IPS DF 6.9 (cell line): ENCODE data around the gene PSG11.
"Not testable (repeated sequence)": the region's sequence is repeated elsewhere in the genome, so short reads cannot be mapped to it uniquely, and the experiment has no call there.

Source experiments
- DNase-seq: peaks from one replicate; pipeline ENCODE4 v3.0.0-alpha.2; 2013; ENCODE audit warnings: low read depth, low spot score
- H3K27ac ChIP-seq: one replicate; pipeline ENCODE4 v1.5.1; 2013; ENCODE audit warnings: low read length, control low read depth
- H3K27me3 ChIP-seq: 2 replicates; pipeline ENCODE4 v1.6.1; 2013; ENCODE audit warnings: mild to moderate bottlenecking, low read length; ENCODE audit not compliant: control insufficient read depth, insufficient read depth
- H3K36me3 ChIP-seq: 2 replicates; pipeline ENCODE4 v1.6.1; 2013; ENCODE audit warnings: low read length; ENCODE audit not compliant: control insufficient read depth, insufficient read depth
- H3K4me1 ChIP-seq: 2 replicates; pipeline ENCODE4 v1.6.1; 2013; ENCODE audit warnings: low read length; ENCODE audit not compliant: control insufficient read depth, insufficient read depth
- H3K4me3 ChIP-seq: 2 replicates; pipeline ENCODE4 v1.5.1; 2013; ENCODE audit warnings: mild to moderate bottlenecking, low read length
- H3K9me3 ChIP-seq: 2 replicates; pipeline ENCODE4 v1.6.1; 2013; ENCODE audit warnings: low read length, inconsistent platforms; ENCODE audit not compliant: control insufficient read depth, insufficient read depth
- WGBS: extraction: QIAGEN DNeasy Blood & Tissue Kit; methylation state at CpG from one replicate; pipeline ENCODE4 v1.1.7; 2013; ENCODE audit warnings: mixed read lengths, missing lambda C conversion rate; ENCODE audit not compliant: insufficient read length, insufficient coverage; 5-methylcytosine and 5-hydroxymethylcytosine counted together

The PSG11 gene

DNA sequence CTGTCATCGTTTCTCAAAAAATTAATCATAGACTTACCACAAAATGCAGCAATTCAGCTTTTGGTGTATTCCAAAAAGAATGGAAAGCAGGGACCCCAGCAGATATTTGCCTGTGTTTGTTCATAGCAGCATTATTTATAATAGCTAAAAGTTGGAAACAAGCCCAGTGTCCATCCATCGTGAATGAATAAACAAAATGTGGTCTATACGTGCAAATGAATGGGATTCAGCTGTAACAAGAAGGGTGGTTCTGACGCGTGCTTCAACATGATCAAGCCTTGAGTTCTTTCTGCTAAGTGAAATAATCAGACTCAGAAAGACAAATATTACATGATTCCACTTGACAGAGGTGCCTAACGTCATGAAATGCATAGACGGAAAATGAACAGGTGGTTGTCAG, 36.4 kb downstream of the PSG11 start:
- Histone ChIP-seq H3K4me1 (no peaks in the 10 kb centered on the region), H3K4me3 (no peak overlapping the region), H3K27ac (no peak overlapping the region), H3K27me3 (no peaks in the 10 kb centered on the region), H3K9me3 (peaks cover 3% of the 10 kb centered on the region), H3K36me3 (no peaks in the 10 kb centered on the region)
- no CpG with 5 or more reads among the region's 7 CpGs for WGBS
- no peak for DNase-seq

DNA sequence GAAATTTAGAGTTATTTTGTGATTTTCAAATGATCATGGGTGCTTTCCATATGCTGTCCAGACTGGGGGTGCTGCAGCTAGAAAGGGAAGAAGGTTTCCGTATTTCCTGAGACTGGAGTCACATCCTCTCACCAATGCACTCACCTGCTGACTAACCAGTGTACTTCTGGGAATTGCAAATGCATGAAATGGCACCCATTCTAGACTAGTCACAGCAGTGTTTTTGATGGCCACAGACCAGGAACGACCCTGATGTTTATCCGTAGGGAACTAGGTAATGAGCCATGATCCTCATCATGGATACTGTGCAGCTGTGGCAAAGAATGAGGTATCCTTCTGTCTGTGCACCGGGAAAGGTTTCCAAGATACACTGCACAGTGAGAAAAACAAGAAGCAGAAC, 37.1 kb downstream of the PSG11 start:
- not testable (repeated sequence) for DNase-seq, H3K27ac ChIP-seq, H3K4me3 ChIP-seq, H3K9me3 ChIP-seq, H3K36me3 ChIP-seq, H3K27me3 ChIP-seq, H3K4me1 ChIP-seq
- no CpG with 5 or more reads among the region's 4 CpGs for WGBS

GRCh38 chr19:42988206-42988605, 38.1 kb downstream of the PSG11 start:
- not testable (repeated sequence) for DNase-seq, H3K4me3 ChIP-seq, H3K36me3 ChIP-seq, H3K27ac ChIP-seq, H3K27me3 ChIP-seq, H3K4me1 ChIP-seq, H3K9me3 ChIP-seq
- no CpG with 5 or more reads among the region's 1 CpG for WGBS

GRCh38 chr19:42985588-42985987, 40.7 kb downstream of the PSG11 start:
- no peak overlapping the region for H3K4me3 ChIP-seq
- H3K9me3 ChIP-seq = no peaks in the 10 kb centered on the region
- no peaks in the 10 kb centered on the region for H3K36me3 ChIP-seq
- DNase-seq = no peak
- no peak overlapping the region for H3K27ac ChIP-seq
- no CpG with 5 or more reads among the region's 4 CpGs for WGBS
- H3K4me1 ChIP-seq = no peaks in the 10 kb centered on the region
- no peaks in the 10 kb centered on the region for H3K27me3 ChIP-seq

DNA sequence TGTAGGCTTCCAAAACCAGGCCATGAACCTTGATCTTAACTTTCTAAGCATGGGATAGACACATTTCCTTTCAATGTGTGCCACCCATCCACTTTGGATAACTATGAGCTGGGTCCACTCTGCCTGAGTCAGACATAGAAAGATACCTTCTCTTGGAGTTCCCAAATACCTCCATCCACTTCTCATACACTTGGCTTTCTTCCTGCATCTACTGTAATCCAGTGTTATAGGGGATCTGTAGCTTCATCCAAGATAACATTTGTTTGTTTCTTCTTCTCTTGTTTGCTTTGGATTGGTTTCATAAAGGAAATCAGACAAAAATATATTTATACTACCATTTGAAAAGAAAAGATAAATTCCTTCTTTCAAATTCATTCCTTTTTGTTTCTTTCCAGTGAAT, 44.2 kb downstream of the PSG11 start:
- not testable (repeated sequence) for H3K36me3 ChIP-seq, H3K4me1 ChIP-seq, H3K4me3 ChIP-seq, H3K9me3 ChIP-seq, H3K27ac ChIP-seq, DNase-seq, H3K27me3 ChIP-seq

DNA sequence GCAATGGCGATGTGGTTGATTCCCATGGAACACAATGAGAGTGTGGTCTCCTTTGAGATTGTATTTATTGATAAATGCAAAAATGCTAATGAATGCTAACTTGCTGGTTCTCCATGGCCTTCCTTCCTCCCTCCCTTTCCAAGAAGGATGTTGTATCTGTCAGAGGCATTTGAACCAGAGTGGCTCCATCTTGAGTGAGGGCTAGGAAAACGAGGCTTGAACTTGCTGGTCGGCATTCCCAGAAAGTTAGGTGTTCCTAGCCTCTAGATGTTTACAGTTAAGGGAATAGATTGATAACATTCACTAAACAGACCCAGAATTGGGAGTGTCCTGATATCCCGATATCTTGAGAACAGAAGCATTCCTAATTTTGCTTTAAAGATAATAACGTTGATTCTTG, 54.8 kb downstream of the PSG11 start:
- not testable (repeated sequence) for H3K4me1 ChIP-seq, H3K27ac ChIP-seq, H3K36me3 ChIP-seq, H3K4me3 ChIP-seq, DNase-seq, H3K27me3 ChIP-seq, H3K9me3 ChIP-seq
- no CpG with 5 or more reads among the region's 5 CpGs for whole genome bisulfite sequencing

DNA sequence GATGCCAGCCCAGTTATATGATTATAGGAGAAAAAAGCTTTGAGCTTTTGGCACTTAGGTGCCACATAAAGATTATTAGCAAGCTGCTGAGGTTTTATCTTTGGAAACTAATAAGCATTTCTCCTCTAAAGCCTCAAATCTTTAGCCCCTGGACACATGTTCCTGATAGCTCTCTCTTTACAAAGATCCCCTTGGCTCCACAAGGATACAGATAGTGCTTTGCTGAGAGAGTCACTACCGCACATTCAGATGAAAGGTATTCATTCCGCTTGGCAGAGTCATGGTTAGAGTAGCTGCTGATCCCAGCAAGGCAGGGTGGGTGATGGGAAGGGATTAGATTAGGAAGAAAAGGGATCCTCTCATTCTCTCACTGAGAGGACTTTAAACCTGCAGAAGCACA, 61.1 kb downstream of the PSG11 start:
- Histone ChIP-seq H3K27me3 (no peaks in the 10 kb centered on the region), H3K36me3 (no peaks in the 10 kb centered on the region), H3K4me3 (no peak overlapping the region), H3K4me1 (no peaks in the 10 kb centered on the region), H3K9me3 (no peaks in the 10 kb centered on the region), H3K27ac (no peak overlapping the region)
- WGBS = no CpG with 5 or more reads among the region's 2 CpGs
- no peak for DNase-seq

- no peaks in the 10 kb centered on the region for H3K4me1 ChIP-seq
- no peak overlapping the region for H3K4me3 ChIP-seq
- DNase-seq = no peak
- no CpG with 5 or more reads among the region's 6 CpGs for WGBS
- no peaks in the 10 kb centered on the region for H3K9me3 ChIP-seq
- H3K27me3 ChIP-seq = no peaks in the 10 kb centered on the region
- no peak overlapping the region for H3K27ac ChIP-seq
- no peaks in the 10 kb centered on the region for H3K36me3 ChIP-seq
Measured at GRCh38 chr19:42961119-42961518, 65.2 kb downstream of the PSG11 start.
